GM12874 (cell line): ENCODE results near the gene BORCS8.

Experiments used
- TF ChIP-seq, protein P1 (sequence below): IDR thresholded peaks from 2 replicates; pipeline ENCODE4 v1.5.1; 2011; ENCODE audit warnings: low read depth, mild to moderate bottlenecking, control low read depth, low read length, moderate library complexity; ENCODE audit not compliant: insufficient read depth

Gene BORCS8

DNA sequence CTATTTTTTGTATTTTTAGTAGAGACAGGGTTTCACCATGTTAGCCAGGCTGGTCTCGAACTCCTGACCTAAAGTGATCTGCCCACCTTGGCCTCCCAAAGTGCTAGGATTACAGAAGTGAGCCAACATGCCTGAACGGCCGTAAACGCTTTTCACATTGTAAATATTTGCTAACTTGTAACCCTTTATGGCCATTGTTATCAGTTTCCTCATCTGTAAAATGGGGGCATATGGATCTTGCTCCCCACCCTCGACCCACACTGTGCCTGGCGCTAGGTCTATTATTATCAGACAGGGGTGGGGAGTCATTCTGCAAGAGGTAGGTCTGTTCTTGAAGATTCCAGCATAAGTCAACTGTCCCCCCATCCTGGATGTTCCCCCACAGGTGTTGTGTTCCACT, 31.7 kb upstream of the BORCS8 start:
- TF ChIP-seq, protein P1, sequence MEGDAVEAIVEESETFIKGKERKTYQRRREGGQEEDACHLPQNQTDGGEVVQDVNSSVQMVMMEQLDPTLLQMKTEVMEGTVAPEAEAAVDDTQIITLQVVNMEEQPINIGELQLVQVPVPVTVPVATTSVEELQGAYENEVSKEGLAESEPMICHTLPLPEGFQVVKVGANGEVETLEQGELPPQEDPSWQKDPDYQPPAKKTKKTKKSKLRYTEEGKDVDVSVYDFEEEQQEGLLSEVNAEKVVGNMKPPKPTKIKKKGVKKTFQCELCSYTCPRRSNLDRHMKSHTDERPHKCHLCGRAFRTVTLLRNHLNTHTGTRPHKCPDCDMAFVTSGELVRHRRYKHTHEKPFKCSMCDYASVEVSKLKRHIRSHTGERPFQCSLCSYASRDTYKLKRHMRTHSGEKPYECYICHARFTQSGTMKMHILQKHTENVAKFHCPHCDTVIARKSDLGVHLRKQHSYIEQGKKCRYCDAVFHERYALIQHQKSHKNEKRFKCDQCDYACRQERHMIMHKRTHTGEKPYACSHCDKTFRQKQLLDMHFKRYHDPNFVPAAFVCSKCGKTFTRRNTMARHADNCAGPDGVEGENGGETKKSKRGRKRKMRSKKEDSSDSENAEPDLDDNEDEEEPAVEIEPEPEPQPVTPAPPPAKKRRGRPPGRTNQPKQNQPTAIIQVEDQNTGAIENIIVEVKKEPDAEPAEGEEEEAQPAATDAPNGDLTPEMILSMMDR: no peak

- TF ChIP-seq, protein P1: no peak
Observed at GRCh38 chr19:19223060-19223459, 31.1 kb upstream of the BORCS8 start.

DNA sequence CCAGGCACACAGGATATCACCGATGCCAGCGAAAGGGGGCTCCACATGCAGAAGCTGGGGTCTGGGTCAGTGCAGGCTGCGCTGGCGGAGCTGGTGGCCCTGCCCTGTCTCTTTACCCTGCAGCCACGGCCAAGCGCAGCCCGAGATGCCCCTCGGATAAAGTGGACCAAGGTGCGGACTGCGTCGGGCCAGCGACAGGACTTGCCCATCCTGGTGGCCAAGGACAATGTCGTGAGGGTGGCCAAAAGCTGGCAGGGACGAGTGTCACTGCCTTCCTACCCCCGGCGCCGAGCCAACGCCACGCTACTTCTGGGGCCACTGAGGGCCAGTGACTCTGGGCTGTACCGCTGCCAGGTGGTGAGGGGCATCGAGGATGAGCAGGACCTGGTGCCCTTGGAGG, 27.0 kb upstream of the BORCS8 start:
- TF ChIP-seq, protein P1: no peak

DNA sequence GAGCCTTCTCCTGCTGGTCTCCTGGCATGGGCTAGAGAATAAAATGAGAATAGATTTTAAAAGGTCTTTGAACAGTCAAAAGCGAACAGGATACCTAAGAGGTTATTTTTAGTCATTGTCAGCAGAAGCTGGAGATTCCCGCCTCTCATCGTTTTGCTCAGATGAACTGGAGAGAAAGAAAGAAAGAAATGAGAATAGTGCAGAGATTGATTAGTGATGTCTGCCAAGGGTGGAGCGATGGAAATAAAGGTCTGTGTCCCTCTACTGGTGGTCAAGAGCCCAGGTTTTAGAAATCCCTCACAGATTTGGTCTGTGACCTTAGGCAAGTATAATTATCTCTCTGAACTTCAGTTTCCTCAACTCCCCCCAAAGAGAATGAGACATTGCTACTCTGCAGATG, 25.1 kb upstream of the BORCS8 start:
- TF ChIP-seq, protein P1: no peak

DNA sequence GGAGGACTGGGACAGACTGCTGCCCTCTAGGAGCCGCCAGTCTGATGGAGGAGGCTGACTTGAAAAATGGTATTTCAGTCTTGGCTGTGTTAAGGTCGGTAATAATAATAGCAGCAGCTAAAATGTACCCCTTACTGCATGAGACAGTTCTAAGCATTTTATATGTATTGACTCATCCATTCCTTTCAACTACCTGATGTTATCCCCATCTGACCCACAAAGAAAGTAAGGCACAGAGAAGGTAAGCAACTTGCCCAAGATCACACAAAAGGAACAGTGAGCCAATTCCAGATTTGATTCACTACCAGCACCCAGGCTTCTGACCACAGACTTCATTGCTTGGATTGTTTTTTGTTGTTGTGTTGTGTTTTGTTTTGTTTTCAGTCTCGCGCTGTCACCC, 23.8 kb upstream of the BORCS8 start:
- TF ChIP-seq, protein P1: no peak

- TF ChIP-seq, protein P1: no peak
Observed at GRCh38 chr19:19214892-19215291, 22.9 kb upstream of the BORCS8 start.

DNA sequence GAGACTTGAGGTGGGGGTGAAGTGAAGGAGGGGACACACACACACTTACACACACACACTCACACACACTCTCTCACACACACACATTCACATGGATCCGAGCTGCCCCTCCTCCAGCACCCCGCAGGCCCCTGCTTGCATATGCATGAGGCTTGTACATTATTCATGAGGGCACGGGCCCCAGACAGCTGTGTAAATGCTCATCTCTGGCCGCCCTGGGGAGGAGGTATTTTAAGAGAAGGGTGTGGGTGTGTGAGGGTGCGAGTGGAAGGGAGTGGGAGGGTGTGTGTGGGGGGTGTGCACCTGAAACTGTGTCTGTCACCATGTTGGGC, 22.2 kb upstream of the BORCS8 start:
- TF ChIP-seq, protein P1: no peak
